ENCODE data around the gene CDK11A.
A peak's percentile ranks its signal among the peaks of the same experiment; 100 is the strongest.
"Not testable (repeated sequence)": the region's sequence is repeated elsewhere in the genome, so short reads cannot be mapped to it uniquely, and the experiment has no call there.

Gene CDK11A

DNA sequence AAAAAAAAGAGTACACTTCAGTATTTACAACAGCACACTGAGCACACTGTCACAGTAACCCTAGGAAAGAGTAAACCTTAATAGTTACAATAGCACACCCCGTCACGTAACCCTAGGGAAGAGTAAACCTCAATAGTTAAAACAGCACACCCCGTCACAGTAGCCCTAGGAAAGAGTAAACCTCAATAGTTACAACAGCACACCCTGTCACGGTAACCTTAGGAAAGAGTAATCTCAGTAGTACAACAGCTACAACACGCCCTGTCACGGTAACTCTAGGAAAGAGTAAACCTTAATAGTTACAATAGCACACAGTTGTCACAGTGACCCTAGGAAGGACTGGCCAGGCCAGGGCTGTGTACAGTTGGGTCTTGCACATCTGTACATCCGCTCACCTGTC is 3.0 kb downstream of the CDK11A start:
- DNase-seq = no peak

DNA sequence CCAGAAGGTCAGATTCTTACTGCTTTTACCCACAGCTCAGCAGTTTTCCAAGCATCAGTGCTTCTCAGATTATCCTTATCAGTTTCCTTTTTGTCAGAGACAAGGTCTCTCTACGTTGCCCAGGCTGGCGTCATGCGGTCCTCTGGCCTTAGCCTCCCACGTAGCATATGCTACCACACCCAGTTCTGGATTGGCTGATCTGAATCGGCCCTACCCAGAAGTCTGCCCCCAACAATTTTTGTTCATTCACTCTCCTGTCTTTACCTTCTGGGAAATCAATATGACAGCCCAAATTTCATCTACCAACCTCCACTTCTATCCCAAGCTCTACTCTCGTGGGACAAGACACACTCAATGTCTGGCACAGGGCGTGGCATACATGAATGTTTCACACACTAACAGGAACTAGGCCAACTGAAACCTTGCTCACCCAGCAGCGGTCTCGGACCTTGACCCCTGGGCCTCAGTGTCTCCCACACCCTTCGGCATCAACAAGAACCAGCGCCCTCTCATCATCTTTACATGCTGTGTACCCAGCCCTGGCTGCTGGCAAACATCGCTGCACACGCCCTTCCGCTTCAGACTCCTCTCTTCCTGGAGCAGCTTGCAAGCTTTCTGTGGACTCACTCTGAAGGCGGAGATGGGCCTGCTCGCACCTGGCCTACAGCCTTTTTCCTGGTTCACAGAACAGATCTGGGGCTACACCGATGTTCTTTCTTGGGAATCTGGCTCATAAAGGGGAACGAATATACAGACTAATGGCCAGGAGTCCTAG is 8.9 kb downstream of the CDK11A start:
- not testable (repeated sequence) for DNase-seq

DNA sequence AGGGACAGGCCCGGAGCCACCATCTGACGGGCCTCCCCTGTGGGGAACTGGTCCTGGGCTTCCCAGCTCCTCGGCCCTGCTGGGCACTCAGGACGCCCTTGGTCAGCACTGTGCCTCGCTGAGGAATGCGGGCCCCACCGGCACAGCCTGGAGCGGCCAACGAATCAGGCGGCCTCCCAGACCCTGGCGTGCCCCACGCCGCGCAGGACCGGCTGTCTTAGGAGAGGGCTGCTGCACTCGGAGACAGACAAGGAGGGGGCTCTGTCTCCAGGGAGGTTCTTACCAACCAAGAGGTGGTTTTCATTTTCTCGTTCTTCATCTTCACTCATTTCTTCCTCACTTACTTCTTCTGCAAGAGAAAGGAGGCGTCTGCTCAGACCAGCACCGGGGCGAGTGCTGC is 16.3 kb downstream of the CDK11A start:
- not testable (repeated sequence) for DNase-seq

DNA sequence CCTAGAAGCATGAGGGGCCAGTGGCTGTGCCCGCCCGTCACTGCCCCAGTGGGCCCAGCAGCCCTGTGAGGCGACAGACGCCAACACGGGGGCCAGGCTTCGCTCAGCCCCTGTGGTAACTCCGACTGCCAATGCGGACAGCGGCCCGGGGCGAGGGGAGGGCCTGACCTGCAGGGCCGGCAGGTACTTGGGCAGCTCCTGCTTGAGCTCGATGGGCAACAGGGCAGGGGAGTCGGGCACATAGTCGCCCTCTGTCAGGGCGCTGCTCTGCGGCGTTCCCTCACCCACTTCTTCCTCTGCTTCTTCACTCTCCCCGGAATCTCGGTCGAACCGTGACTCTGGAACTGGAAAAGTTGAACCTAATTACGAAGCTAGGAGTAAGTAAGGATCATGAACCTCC is 16.9 kb downstream of the CDK11A start:
- not testable (repeated sequence) for DNase-seq

DNA sequence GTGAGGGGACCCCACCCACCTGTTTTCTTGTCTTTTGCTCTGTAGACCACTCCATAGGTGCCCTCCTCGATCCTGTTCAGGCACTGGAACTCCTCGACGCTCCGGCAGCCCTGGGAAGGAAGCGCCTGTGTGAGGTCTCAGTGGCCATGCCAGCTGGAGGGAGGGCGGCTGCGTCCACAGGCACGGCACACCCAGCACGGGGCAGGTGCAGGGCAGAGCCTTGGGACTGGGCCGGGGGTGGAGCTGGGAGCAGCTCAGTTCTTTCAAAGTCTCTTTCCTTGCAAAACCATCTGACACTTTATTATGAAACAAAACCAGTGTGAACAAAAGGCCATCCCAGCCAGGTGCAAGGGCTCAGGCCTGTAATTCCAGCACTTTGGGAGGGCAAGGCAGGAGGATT is 18.5 kb downstream of the CDK11A start:
- not testable (repeated sequence) for DNase-seq

DNA sequence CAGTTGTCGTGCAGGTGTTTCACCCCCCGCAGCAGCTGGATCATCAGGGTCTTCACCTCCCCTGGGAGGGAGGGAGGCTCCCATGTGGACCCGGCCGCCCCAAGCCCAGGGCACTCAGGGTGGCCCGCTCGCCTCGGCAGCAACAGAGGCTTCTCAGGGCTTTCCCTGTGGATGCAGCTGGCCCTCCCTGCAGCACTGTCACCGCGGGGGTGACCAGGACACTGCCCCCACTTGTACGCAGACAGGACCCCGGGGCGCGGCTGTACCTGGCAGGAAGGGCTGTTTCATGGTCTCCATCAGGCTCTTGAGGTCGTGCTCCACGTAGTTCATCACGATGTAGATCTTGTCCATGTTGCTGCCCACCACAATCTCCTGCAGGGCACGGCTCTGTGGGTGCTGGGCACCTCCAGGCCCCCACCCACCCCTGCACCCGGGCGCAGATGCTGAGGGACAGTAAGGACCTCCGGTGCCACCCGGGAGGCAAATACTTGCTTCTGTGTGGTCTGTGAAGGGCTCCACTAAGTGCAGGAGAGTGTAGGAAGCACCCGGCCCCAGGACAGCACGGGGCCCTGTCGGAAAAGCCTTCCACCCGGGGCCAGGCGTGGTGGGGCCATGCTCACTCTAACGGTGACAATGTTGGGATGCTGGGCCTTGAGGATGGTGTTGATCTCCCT is 19.7 kb downstream of the CDK11A start:
- not testable (repeated sequence) for DNase-seq

DNA sequence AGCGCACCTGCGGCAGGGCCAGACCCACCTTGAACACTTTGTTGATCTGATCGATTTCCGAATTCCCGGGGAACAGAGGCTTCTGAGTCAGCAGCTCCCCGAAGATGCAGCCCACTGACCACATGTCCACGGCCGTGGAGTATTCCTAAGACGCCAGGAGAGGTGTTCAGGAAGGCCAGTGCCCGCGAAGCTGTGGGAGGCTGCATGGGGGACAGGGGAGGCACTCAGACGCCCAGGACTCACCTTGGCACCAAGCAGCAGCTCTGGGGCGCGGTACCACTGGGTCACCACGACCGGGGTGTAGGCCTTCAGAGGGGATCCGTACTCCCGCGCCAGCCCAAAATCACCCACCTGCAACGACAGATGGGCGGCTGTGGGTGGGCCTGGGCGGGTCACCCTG is 20.4 kb downstream of the CDK11A start:
- no peak for DNase-seq

DNA sequence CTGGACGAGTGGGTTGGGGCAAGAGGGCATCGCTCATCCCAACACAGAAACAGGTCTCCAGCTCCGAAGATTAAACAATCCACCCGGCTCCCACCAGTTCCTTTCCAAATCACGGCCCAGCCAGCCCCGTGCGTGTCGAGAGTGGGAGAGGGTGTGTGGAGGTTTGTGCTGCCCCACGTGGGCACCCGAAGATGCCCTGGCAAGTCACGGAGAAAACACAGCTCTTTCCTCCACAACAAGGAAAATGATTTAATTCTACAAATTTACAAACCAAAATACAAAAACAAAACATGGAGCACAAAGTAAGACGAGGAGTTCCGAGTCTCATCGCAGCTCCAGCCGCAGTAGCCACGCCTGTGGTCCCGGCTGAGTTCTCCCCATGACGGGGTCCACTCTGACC is 21.7 kb downstream of the CDK11A start:
- not testable (repeated sequence) for DNase-seq

DNA sequence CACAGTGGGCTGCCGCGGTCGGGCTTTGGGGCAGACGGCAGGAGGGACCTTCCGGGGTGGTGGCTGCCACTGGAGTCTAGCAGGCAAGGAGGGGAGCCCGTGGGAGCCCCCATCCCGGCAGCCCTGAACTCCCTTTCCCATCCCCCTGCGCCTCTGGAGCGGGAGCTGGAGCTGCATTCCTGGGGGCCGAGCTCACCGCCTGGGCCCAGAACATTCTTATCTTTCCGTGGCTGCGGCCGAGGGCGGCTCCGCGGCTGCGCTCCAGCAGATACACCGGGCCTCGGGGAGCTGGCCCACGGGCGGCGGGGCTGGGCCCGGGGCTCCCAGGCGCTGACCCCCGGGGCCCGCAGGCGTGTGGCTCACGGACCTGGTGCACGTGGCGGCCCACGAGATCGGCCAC is 23.6 kb downstream of the CDK11A start:
- DNase-seq = not testable (repeated sequence)

DNA sequence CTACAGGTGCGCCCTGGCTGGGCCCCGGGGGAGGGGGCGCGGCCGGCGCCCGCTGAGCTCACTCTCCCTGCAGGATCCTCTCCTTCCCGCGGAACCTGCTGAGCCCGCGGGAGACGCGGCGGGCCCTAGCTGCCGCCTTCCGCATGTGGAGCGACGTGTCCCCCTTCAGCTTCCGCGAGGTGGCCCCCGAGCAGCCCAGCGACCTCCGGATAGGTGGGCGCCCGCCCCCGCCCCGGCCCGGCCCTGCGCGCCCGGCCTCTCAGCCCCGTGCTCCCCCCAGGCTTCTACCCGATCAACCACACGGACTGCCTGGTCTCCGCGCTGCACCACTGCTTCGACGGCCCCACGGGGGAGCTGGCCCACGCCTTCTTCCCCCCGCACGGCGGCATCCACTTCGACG is 24.1 kb downstream of the CDK11A start:
- DNase-seq = not testable (repeated sequence)

DNA sequence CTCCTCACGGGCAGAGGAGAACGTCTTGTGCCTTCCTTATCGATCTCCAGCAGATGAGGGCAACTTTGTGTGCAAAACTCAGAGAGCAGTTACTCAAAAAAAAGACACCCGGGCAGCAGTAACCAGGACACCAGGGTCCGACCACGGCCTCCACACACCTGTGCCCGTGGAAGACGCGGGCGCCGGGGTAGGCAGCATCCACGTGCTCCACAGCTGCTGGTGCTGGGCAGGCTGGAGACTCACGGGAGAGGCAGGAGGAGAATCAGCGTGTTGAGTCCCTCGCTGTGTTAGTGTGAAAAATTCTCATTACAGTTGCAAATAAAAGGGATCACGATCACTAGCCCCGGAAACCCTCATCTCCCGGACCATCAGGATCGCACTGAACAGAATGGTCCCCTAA is 25.1 kb downstream of the CDK11A start:
- DNase-seq = not testable (repeated sequence)

DNA sequence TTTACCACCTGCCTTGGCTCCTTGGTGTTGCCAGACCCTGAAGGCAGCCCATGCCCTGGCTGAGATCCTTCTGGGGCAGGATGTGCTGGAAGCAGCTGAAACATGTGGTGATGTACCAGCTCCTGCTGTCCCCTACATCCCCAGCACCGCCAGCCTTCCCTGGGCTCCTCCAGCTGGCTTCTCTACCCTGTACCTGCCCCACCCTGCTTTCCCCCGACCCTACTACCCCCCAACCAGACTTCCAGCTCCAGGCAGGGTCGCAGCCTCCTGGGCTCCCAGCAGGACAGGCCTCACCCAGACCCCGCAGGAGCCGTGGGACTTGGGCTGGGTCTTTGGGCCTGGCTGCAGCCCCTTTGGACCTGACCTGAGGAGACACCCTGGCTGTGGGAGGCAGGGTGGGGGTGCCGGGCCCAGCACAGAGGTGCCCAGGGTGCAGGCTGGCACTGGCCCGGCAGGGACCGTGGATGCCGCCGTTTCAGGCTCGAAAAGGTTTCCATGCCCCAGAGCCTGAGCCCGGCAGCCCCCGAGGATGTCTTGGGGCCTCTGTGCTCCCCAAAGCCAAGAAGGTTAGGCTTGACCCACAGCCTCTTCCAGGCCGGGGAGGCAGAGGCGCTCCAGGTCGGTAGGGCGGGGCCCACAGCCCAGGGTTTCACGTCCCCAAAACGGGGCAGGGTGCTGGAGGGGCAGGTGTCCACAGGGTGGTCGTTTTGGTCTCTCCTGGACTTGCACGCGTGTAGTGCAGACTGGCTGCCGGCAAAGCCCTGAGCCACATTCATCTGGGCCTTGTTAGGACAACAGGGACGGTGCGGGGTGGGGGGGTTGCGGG is 26.6 kb downstream of the CDK11A start:
- not testable (repeated sequence) for DNase-seq

DNA sequence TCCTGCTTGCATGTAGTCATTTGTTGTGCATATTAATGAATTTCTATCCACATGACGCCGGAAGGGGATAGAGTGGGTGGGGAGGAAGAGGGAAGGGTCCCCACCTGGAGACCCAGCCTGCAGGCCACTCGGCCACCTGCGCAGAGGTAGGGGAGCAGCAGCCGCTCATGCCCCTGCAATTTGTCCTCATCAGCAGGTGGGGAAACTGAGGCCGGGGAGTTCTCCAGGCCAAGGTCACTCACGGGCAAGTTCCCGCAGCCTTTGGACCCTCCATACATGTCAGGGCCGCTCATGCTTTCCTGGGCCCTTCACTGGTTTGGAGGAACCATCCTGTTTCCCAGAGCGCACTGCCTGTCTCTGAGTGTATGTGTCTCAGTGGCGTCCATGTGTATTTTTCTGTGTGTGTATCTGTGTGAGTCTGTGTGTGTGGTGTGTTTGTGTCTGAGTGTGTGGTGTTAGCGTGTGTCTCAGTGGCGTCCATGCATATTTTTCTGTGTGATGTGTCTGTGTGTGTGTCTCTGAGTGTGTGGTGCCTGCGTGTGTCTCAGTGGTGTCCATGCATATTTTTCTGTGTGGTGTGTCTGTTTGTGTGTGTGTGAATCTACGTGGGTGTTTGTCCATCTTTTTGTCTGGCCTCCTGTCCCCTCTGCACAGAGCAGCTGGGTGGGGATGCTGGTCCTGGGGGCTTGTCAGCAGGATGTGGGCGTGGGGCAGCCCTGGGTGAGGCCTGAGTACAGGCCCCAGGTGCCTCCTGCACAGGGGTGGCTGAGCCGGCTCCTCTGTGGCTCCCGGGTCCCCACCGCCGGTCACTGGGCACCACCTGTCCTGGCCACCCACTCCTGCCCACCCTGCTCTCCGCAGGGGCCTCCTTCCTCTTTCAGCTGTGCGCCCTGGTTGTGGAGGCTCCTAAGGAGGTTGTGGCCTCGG is 27.5 kb downstream of the CDK11A start:
- not testable (repeated sequence) for DNase-seq

DNA sequence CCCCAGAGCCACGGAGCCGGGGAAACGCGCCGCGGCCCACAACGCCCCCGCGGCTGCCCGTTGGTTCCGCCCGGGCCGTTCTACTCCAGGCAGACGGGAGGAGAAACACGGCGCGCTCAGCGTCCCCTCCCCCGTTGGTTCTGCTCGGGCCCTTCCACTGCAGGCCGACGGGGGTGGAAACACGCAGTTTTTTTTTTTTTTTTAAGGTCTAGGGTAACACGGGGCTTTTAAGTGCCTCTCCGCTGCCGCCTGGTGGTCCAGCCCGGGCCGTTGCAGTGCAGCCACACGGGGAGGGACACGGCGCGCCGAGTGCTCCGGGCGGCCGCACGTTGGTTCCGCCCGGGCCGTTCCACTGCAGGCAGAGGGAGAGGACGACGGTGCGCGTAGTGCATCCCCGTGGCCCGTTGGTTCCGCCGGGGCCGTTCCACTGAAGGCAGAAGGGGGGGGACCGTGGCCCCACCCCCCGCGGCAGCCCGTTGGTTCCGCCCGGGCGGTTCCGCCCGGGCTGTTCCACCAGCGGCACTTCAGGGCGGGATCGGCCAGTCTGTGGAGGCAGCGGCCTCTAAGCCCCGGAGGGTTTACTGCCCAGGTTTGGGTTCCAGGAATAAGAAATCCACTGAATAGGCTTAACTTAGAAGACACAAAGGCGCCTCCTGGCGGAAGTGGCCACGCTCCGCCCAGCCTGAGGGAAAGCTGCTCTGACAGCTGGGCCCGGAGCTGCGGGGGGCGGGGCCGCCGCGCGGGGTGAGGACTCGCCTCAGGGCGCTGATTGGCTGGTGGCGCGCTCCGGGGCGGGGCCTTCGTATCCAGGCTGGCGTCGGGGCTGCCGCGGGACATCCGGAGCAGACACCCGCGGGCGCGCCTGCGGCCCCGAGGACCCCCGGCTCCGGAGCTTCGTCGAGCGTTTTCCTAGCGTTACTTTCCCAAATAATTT is 31.2 kb downstream of the CDK11A start, which contains the start of gene SLC35E2B:
TSS of gene SLC35E2B (minus strand) at position 82 of the 934 bp plus-strand sequence. CDS start 16,096 bp downstream, outside the sequence.
- peak; percentile 93 for DNase-seq

DNA sequence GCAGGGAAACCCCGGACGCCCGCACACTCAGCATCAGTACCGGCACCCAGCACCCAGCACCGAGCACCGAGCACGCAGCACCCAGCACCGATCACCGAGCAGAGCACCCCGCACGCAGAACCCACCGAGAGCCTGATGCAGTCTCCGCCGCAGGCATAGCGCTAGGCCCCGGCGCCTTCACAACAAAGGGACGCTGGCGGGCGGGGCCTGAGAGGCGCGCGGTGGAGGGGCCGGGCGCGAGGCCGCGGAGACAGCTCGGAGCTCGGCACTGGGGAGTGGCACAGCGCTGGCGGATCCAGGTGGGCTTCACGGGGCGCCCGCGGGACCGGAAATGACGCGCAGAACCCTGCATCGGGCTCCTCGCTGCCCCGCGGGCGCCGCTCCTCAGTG is 31.8 kb downstream of the CDK11A start:
- DNase-seq = peak; percentile 68

DNA sequence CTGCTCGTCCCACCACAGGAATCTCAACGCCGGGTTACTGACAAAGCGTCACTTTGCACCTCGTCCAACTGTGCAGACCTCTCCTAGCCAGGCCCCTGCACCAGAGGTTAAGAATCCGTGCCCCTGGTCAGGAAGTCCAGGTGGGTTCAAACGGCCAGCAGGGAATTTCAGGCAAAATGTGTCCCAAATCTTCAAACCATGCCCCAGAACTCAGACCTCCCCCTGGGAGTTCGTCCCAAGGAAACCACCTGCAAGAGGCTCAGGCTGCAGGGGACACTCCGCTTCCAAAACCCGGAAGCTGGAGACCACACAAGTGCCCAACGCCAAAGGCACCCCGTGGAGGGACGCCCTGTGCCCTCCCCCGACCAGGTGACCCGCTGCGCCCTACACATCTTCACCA is 32.7 kb downstream of the CDK11A start:
- not testable (repeated sequence) for DNase-seq

DNA sequence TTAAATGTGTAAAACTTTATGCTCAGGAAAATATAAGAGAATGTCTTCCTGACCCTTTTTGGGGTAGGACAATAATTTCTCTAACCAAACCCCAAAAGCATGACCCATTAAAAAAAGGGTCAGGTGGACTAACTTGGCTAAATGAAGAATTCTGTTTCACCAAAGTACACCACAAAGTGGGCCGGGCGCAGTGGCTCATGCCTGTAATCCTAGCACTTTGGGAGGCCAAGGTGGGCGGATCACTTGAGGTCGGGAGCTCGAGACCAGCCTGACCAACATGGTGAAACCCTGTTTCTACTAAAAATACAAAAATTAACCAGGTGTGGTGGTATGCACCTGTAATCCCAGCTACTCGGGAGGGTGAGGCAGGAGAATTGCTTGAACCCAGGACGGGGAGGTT is 34.6 kb downstream of the CDK11A start:
- DNase-seq = not testable (repeated sequence)

DNA sequence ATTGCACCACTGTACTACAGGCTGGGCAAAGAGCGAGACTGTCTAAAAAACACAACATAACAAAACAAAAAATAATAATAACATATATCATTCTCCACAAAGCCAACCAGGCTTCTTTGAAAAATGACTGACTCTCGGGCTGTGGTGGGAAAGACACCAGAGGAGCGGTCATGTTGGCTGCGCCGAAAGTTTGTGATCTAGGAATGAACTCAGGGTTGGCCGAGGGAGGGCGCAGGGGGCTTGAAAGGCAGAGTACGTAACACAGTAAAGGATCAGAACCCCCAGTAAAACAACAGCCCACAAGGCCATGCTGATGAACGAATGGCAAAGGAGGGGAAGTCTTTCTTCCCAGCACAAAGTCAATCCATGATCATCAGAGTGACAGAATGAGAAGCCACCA is 36.3 kb downstream of the CDK11A start:
- no peak for DNase-seq

DNA sequence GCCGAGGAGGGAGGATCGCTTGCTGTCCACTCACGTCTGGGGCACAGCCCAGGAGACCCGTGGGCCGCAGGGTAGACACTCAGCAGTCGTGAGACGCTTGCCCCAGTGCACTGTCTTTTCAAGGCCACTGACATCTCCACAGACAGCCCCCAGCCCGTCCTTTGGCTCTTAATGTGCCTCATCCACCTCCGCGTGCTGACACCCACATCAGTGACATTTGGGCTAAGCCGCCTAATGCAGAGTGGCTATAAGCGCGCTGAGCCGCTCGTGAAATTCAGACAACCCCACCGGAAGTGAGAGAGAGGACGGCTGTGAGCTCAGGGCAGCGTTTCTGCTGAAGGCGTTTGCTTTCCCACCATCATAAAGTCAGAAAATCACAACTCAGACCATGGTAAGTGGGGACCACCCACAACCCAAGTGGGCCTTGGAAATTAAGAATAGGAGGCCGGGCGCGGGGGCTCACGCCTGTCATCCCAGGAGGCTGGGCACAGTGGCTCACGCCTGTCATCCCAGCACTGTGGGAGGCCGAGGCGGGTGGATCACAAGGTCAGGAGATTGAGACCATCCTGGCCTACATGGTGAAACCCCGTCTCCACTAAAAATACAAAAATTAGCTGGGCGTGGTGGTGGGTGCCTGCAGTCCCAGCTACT is 40.0 kb downstream of the CDK11A start:
- no peak for DNase-seq

DNA sequence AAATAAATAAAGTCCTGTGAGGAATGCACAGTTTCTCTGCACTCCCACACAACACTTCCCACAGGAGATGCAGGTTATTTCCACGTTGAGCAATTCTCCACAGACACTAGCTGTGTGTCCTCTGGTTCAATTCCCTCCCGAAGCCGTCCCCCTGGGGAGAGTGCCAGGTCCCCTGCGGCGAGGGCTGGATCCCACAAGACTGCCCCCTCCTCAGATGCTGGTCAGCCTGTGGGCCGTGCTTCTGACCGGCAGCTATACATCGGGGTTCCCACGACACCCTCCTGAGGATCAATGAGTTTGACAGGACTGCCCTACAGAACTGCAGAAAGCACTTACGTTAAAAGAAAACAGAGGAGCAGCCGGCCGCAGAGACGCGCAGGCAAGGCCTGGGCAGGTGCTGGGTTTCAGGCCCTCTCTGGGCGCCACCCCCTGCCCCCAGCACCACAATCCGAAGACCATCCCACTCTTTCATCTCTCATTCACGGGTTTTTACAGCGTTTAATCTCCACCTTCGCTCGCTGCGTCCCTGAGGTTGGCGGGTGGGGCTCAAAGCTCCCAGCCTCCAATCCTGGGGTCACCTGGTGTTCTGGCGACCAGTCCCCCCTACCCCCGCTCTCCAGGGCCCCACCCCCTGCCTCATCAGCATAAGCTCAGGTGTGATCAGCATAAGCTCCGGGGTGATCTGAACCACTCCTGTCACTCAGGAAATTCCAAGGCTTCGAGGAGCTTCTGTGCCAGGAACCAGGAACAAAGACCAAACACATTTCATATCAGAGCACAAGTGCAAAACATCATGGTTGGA is 40.9 kb downstream of the CDK11A start:
- DNase-seq = no peak

Measured in suppressor macrophage treated with lipopolysaccharide for 4 hours (primary cell).